ENCODE results near the gene AKAP6. TPM values are rescaled to one million over a fixed set of nuclear protein-coding genes. Genes with fewer than 3 reads are reported as not detected.

Gene AKAP6
- total and polyA plus RNA-seq, 10 of the 15 experiments (the other 5 are each of a cell fraction or from before 2014, with no cell fraction given): 0.35 to 5.9 (median 2.2) TPM

- ChIA-PET SMC1A (ENCODE audit: uncharacterized antibody, unreplicated experiment) (interaction anchor here (1.2 to 2.1 kb wide), 3 partner anchors 13 to 633 kb away, joined by 3 to 5 read pairs (median 3); no protein-coding TSS in a partner anchor), RAD21 (ENCODE audit: unreplicated experiment) (interaction anchor here (0.6 to 1.9 kb wide), 2 partner anchors 46 to 306 kb away, joined by 3 to 5 read pairs; no protein-coding TSS in a partner anchor), POLR2A (no interaction called here), CTCF (interaction anchor here (0.6 to 3.3 kb wide), 11 partner anchors 8 to 1107 kb away, joined by 3 to 20 read pairs (median 7); no protein-coding TSS in a partner anchor)
- H3K27me3 ChIP-seq (replicated peaks in 1 of 2; ENCODE audit: control insufficient read depth in 2 of 2, insufficient read depth in 2 of 2, low read length in 1 of 2): no peaks in the 10 kb centered on the region
- no peak overlapping the region for H2AFZ ChIP-seq (ENCODE audit: control insufficient read depth, low read depth, low read length)
- H3K9ac ChIP-seq (ENCODE audit: control insufficient read depth, insufficient read depth, low read length): no peak overlapping the region
- intact Hi-C loops (cut with micrococcal nuclease; ENCODE audit: unreplicated experiment): no loop called here
- in situ Hi-C loops (cut with MboI): loop anchor here (5.0 kb wide), 1 partner anchor 487 kb away; no protein-coding TSS in a partner anchor
- no peaks in the 10 kb centered on the region for H3K9me3 ChIP-seq (replicated peaks; ENCODE audit: control insufficient read depth, insufficient read depth, low read length)
- no TSS peak for BruUV-seq (replicated peaks)
- H3K4me2 ChIP-seq (ENCODE audit: control insufficient read depth, insufficient read depth): no peak overlapping the region
- 43% methylated on average over 1 of the region's 1 CpG for WGBS (ENCODE audit: insufficient coverage, insufficient replicate concordance, low lambda C conversion rate, missing lambda C conversion rate)
- no peak overlapping the region for H3K27ac ChIP-seq (ENCODE audit: control insufficient read depth, insufficient read depth)
- DNase-seq (ENCODE audit: low read depth, low spot score): no peak
- ATAC-seq: no peak
- H3K79me2 ChIP-seq (ENCODE audit: control insufficient read depth, insufficient read depth, low read length): no peaks in the 10 kb centered on the region
- no peaks in the 10 kb centered on the region for H3K4me1 ChIP-seq (ENCODE audit: control insufficient read depth, insufficient read depth, low read length)
- H3K36me3 ChIP-seq (ENCODE audit: control insufficient read depth in 2 of 2, insufficient read depth in 2 of 2, low read length in 1 of 2): no peaks in the 10 kb centered on the region
- FAIRE-seq: no peak
- H3K4me3 ChIP-seq: no peak overlapping the region
- H4K20me1 ChIP-seq (ENCODE audit: control insufficient read depth, insufficient read depth): no peaks in the 10 kb centered on the region
- TF ChIP-seq ZSCAN29 (IDR thresholded peaks at IDR 0.05) (no peak), CUX1 (IDR thresholded peaks at IDR 0.05; ENCODE audit: insufficient replicate concordance, low read depth, low read length) (no peak), POLR2AphosphoS5 (IDR thresholded peaks at IDR 0.05; ENCODE audit: low read length) (no peak), STAT1 (conservative IDR thresholded peaks at IDR 0.05) (no peak), POU2F2 (IDR thresholded peaks at IDR 0.05; ENCODE audit: borderline replicate concordance, low read depth, low read length) (no peak), YY1 (IDR thresholded peaks at IDR 0.05; ENCODE audit: low read depth, low read length) (no peak), RAD51 (IDR thresholded peaks at IDR 0.05) (no peak), ETV6 (conservative IDR thresholded peaks at IDR 0.05 in 1 of 2, IDR thresholded peaks at IDR 0.05 in 1 of 2; ENCODE audit: borderline replicate concordance in 1 of 2, low read depth in 1 of 2) (no peak), MXI1 (IDR thresholded peaks at IDR 0.05; ENCODE audit: low read depth, low read length) (no peak), ZBTB11 (CRISPR knock-in tag; IDR thresholded peaks at IDR 0.05) (no peak), NBN (IDR thresholded peaks at IDR 0.05) (no peak), E2F8 (IDR thresholded peaks at IDR 0.05; ENCODE audit: low read depth, partially characterized antibody) (no peak), BCL11A (IDR thresholded peaks at IDR 0.05; ENCODE audit: low read depth, low read length) (no peak), RBBP5 (conservative IDR thresholded peaks at IDR 0.05) (no peak)
Observed at GRCh38 chr14:32559048-32559447, 229.9 kb downstream of the AKAP6 start.
